Measurements from ENCODE around the gene PAFAH2. TPM values are rescaled to one million over a fixed set of nuclear protein-coding genes. Genes with fewer than 3 reads are reported as not detected.
A peak's percentile ranks its signal among the peaks of the same experiment; 100 is the strongest.

Gene PAFAH2
- polyA plus RNA-seq, 1 of the 3 experiments (the other 2 are of a cell fraction), result 10.8 TPM

GRCh38 chr1:26025060-26025459 lies 27.2 kb upstream of the PAFAH2 start (continued):
- TF ChIP-seq CTCF (IDR thresholded peaks at IDR 0.05), result no peak
- no peak for TF ChIP-seq EP300 (IDR thresholded peaks at IDR 0.05; ENCODE audit: borderline replicate concordance in 1 of 2, low read depth in 1 of 2, low read length in 1 of 2)
- no peak for TF ChIP-seq RXRA (IDR thresholded peaks at IDR 0.05; ENCODE audit: borderline replicate concordance, low read depth)
- TF ChIP-seq, protein P1, sequence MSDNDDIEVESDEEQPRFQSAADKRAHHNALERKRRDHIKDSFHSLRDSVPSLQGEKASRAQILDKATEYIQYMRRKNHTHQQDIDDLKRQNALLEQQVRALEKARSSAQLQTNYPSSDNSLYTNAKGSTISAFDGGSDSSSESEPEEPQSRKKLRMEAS (IDR thresholded peaks at IDR 0.05; ENCODE audit: low read depth), result no peak
- TF ChIP-seq SMC3 (IDR thresholded peaks at IDR 0.05; ENCODE audit: low read depth, low read length), result no peak
- no peak for TF ChIP-seq TAF1 (IDR thresholded peaks at IDR 0.05; ENCODE audit: borderline replicate concordance, low read depth, low read length)
- no peak for TF ChIP-seq NRF1 (IDR thresholded peaks at IDR 0.05; ENCODE audit: low read depth, low read length)

- ChIA-PET CTCF (interaction anchor here (0.9 to 2.8 kb wide), 3 partner anchors 11 to 146 kb away, joined by 3 to 12 read pairs (median 4); partner anchors contain the start of gene ZNF593), POLR2A (no interaction called here)
- H2AFZ ChIP-seq (ENCODE audit: low read depth), result no peak overlapping the region
- TF ChIP-seq JUND (IDR thresholded peaks at IDR 0.05) (no peak), FOSL2 (IDR thresholded peaks at IDR 0.05; ENCODE audit: borderline replicate concordance, low read depth) (no peak), SMC3 (IDR thresholded peaks at IDR 0.05; ENCODE audit: low read depth, low read length) (no peak), REST (IDR thresholded peaks at IDR 0.05; ENCODE audit: low read depth, low read length) (no peak), ZBTB33 (IDR thresholded peaks at IDR 0.05; ENCODE audit: borderline replicate concordance, low read depth) (no peak), GATA2 (CRISPR knock-in tag; IDR thresholded peaks at IDR 0.05) (no peak), EP300 (IDR thresholded peaks at IDR 0.05; ENCODE audit: borderline replicate concordance in 1 of 2, low read depth in 1 of 2, low read length in 1 of 2) (no peak), RXRA (IDR thresholded peaks at IDR 0.05; ENCODE audit: borderline replicate concordance, low read depth) (no peak), TEAD4 (IDR thresholded peaks at IDR 0.05; ENCODE audit: borderline replicate concordance, insufficient read depth) (no peak)
- no peaks in the 10 kb centered on the region for H3K36me3 ChIP-seq (replicated peaks in 1 of 2; ENCODE audit: control insufficient read depth in 1 of 2, insufficient read depth in 2 of 2, low read length in 1 of 2)
- no peaks in the 10 kb centered on the region for H4K20me1 ChIP-seq (ENCODE audit: insufficient read depth)
- 94% methylated on average over 5 of the region's 5 CpGs for WGBS (ENCODE audit: low lambda C conversion rate)
- H3K4me2 ChIP-seq, result peak overlapping the region; percentile 11; the same call in 1 of the 2 replicates
- no peak overlapping the region for H3K27ac ChIP-seq (ENCODE audit: low read depth in 2 of 2, low read length in 1 of 2)
- DNase-seq, result no peak
- H3K79me2 ChIP-seq (ENCODE audit: insufficient read depth), result no peaks in the 10 kb centered on the region
- H3K4me3 ChIP-seq (ENCODE audit: low read depth in 2 of 2, low read length in 1 of 2), result no peak overlapping the region
- H3K9me3 ChIP-seq, result no peaks in the 10 kb centered on the region
- no peak overlapping the region for H3K9ac ChIP-seq
- H3F3A ChIP-seq (replicated peaks; ENCODE audit: insufficient read depth), result no peaks in the 10 kb centered on the region
- H3K27me3 ChIP-seq (ENCODE audit: insufficient read depth), result no peaks in the 10 kb centered on the region
- H3K9me2 ChIP-seq, result no peaks in the 10 kb centered on the region
- H3K4me1 ChIP-seq (ENCODE audit: control insufficient read depth in 1 of 2, insufficient read depth in 2 of 2, low read depth in 1 of 2, low read length in 1 of 2), result peaks cover 0 to 34% of the 10 kb centered on the region in 2 experiments; a peak in 1 of 4 replicates
Measured at GRCh38 chr1:26023826-26024225, 26.0 kb upstream of the PAFAH2 start.

Measured in SK-N-SH (cell line).